Activated naive CD8-positive, alpha-beta T cell (primary cell): Measurements from ENCODE around the gene RASIP1.
"Not testable (repeated sequence)": the region's sequence is repeated elsewhere in the genome, so short reads cannot be mapped to it uniquely, and the experiment has no call there.

Experiments
- H3K27ac Mint-ChIP-seq: one replicate; pipeline ENCODE4 v1.8.0; 2021; ENCODE audit warnings: mixed read lengths
- H3K27me3 Mint-ChIP-seq: one replicate; pipeline ENCODE4 v1.8.0; 2021; ENCODE audit warnings: mixed read lengths
- H3K36me3 Mint-ChIP-seq: one replicate; pipeline ENCODE4 v1.8.0; 2021; ENCODE audit warnings: mixed read lengths
- H3K4me1 Mint-ChIP-seq: one replicate; pipeline ENCODE4 v1.8.0; 2021; ENCODE audit warnings: low read depth, mixed read lengths
- H3K4me3 Mint-ChIP-seq: one replicate; pipeline ENCODE4 v1.8.0; 2021; ENCODE audit warnings: mild to moderate bottlenecking, mixed read lengths
- H3K9me3 Mint-ChIP-seq: one replicate; pipeline ENCODE4 v1.8.0; 2021; ENCODE audit warnings: low read depth, mixed read lengths

Gene RASIP1

GRCh38 chr19:48713041-48713863 lies 27.2 kb downstream of the RASIP1 start:
- Mint-ChIP-seq H3K27ac (no peak overlapping the region), H3K36me3 (peaks cover 2% of the 10 kb centered on the region), H3K9me3 (no peaks in the 10 kb centered on the region), H3K4me3 (peak overlapping the region; percentile 88), H3K27me3 (no peaks in the 10 kb centered on the region), H3K4me1 (peaks cover 15% of the 10 kb centered on the region)

- Mint-ChIP-seq H3K36me3 (peaks cover 5% of the 10 kb centered on the region), H3K4me3 (no peak overlapping the region), H3K4me1 (peaks cover 15% of the 10 kb centered on the region), H3K27ac (no peak overlapping the region), H3K9me3 (no peaks in the 10 kb centered on the region), H3K27me3 (no peaks in the 10 kb centered on the region)
Measured at GRCh38 chr19:48711106-48711662, 29.2 kb downstream of the RASIP1 start.

DNA sequence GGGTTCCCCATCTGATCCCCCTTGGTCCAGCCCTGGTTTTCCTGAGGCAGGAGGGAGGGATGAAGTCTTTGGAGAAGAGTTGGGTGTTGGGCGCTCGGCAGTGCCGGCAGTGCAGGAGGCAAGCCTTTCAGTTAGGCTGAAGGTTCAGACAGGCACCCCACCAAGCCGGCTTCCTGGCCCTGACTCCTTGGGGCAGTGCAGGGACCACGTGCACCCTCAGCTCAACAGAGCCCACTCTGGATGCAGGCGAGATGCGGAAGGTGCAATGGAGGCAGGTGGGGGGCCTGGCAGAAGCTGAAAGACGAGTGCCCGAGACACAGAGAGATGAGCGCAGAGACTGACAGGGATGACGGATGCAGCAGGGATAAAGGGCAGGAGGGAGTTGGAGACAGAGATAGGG lies 31.9 kb downstream of the RASIP1 start:
- Mint-ChIP-seq H3K27me3 (no peaks in the 10 kb centered on the region), H3K4me3 (no peak overlapping the region), H3K4me1 (peaks cover 7% of the 10 kb centered on the region), H3K9me3 (no peaks in the 10 kb centered on the region), H3K36me3 (peaks cover 9% of the 10 kb centered on the region), H3K27ac (no peak overlapping the region)

GRCh38 chr19:48705431-48705830 lies 35.0 kb downstream of the RASIP1 start:
- Mint-ChIP-seq H3K27me3 (no peaks in the 10 kb centered on the region), H3K4me3 (no peak overlapping the region), H3K9me3 (no peaks in the 10 kb centered on the region), H3K36me3 (peaks cover 14% of the 10 kb centered on the region), H3K27ac (no peak overlapping the region), H3K4me1 (no peaks in the 10 kb centered on the region)

- peaks cover 14% of the 10 kb centered on the region for H3K36me3 Mint-ChIP-seq
- H3K27me3 Mint-ChIP-seq = no peaks in the 10 kb centered on the region
- no peaks in the 10 kb centered on the region for H3K4me1 Mint-ChIP-seq
- no peaks in the 10 kb centered on the region for H3K9me3 Mint-ChIP-seq
- no peak overlapping the region for H3K4me3 Mint-ChIP-seq
- no peak overlapping the region for H3K27ac Mint-ChIP-seq
Measured at GRCh38 chr19:48703316-48703715, 37.1 kb downstream of the RASIP1 start.

- Mint-ChIP-seq H3K9me3 (no peaks in the 10 kb centered on the region), H3K4me3 (no peak overlapping the region), H3K4me1 (no peaks in the 10 kb centered on the region), H3K36me3 (peaks cover 14% of the 10 kb centered on the region), H3K27me3 (no peaks in the 10 kb centered on the region), H3K27ac (no peak overlapping the region)
Measured at GRCh38 chr19:48702701-48703100, 37.7 kb downstream of the RASIP1 start.

- Mint-ChIP-seq H3K4me1 (peaks cover 7% of the 10 kb centered on the region), H3K27ac (no peak overlapping the region), H3K4me3 (no peak overlapping the region), H3K36me3 (peaks cover 7% of the 10 kb centered on the region), H3K27me3 (peaks cover 3% of the 10 kb centered on the region), H3K9me3 (no peaks in the 10 kb centered on the region)
Measured at GRCh38 chr19:48698046-48698445, 42.4 kb downstream of the RASIP1 start.

GRCh38 chr19:48696353-48697010 lies 43.9 kb downstream of the RASIP1 start:
- Mint-ChIP-seq H3K4me1 (peaks cover 7% of the 10 kb centered on the region), H3K36me3 (peaks cover 2% of the 10 kb centered on the region), H3K4me3 (peak overlapping the region; percentile 75), H3K9me3 (no peaks in the 10 kb centered on the region), H3K27ac (no peak overlapping the region), H3K27me3 (peaks cover 3% of the 10 kb centered on the region)

- peaks cover 3% of the 10 kb centered on the region for H3K27me3 Mint-ChIP-seq
- H3K4me1 Mint-ChIP-seq = peaks cover 7% of the 10 kb centered on the region
- H3K27ac Mint-ChIP-seq = no peak within 1 kb of the TSS
- peak within 1 kb of the TSS; percentile 75 for H3K4me3 Mint-ChIP-seq
- H3K36me3 Mint-ChIP-seq = peaks cover 2% of the 10 kb centered on the region
- no peaks in the 10 kb centered on the region for H3K9me3 Mint-ChIP-seq
Measured at GRCh38 chr19:48695743-48696352, 44.6 kb downstream of the RASIP1 start, which contains the start of gene FUT2. TSS of gene FUT2 (plus strand) at chr19:48695971. CDS start at chr19:48702957, 6,986 bp downstream.

- not testable (repeated sequence) for H3K4me1 Mint-ChIP-seq, H3K27me3 Mint-ChIP-seq, H3K27ac Mint-ChIP-seq, H3K9me3 Mint-ChIP-seq, H3K4me3 Mint-ChIP-seq, H3K36me3 Mint-ChIP-seq
Measured at GRCh38 chr19:48693629-48694028, 46.8 kb downstream of the RASIP1 start.

- Mint-ChIP-seq H3K27ac (no peak overlapping the region), H3K4me1 (no peaks in the 10 kb centered on the region), H3K27me3 (no peaks in the 10 kb centered on the region), H3K36me3 (no peaks in the 10 kb centered on the region), H3K9me3 (no peaks in the 10 kb centered on the region), H3K4me3 (no peak overlapping the region)
Measured at GRCh38 chr19:48689449-48689848, 51.0 kb downstream of the RASIP1 start.

- no peaks in the 10 kb centered on the region for H3K9me3 Mint-ChIP-seq
Measured at GRCh38 chr19:48687776-48688175, 52.6 kb downstream of the RASIP1 start.

DNA sequence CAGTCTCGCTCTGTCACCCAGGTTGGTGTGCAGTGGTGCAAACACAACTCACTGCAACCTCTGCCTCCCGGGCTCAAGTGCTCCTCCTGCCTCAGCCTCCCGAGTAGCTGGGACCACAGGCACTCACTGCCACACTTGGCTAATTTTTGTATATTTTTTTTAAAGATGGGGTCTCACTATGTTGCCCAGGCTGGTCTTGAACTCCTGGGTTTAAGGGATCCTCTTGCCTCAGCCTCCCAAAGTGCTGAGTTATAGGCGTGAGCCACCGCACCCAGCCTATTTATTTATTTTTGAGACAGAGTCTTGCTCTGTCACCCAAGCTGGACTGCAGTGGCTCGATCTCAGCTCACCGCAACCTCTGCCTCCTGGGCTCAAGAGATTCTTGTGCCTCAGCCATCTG lies 53.8 kb downstream of the RASIP1 start:
- not testable (repeated sequence) for H3K4me1 Mint-ChIP-seq

More at GRCh38 chr19:48687776-48688175, 52.6 kb downstream of the RASIP1 start:
- no peaks in the 10 kb centered on the region for H3K36me3 Mint-ChIP-seq
- no peak overlapping the region for H3K27ac Mint-ChIP-seq
- H3K27me3 Mint-ChIP-seq = no peaks in the 10 kb centered on the region
- no peaks in the 10 kb centered on the region for H3K4me1 Mint-ChIP-seq
- no peak overlapping the region for H3K4me3 Mint-ChIP-seq

DNA sequence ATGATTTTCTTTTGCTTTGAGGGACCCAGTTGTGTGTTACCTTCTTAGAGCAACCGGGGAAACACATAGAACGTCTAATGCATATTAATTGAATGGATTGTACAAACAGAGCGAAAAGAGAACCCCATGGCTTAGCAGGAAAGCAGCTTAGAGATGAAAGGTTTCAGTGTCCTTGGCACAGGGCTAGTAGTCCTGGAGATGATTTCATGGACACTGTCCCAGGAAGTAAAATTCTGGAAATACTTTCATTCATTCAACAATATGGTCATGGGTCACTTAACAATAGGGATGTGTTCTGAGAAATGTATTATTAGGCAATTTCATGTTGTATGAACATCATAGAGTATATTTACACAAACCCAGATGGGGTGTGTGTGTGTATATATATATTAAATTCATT lies 54.3 kb downstream of the RASIP1 start:
- Mint-ChIP-seq H3K36me3 (no peaks in the 10 kb centered on the region), H3K27ac (no peak overlapping the region), H3K27me3 (no peaks in the 10 kb centered on the region), H3K4me3 (no peak overlapping the region), H3K9me3 (no peaks in the 10 kb centered on the region), H3K4me1 (no peaks in the 10 kb centered on the region)

More for the DNA sequence above, 53.8 kb downstream of the RASIP1 start:
- H3K4me3 Mint-ChIP-seq, H3K9me3 Mint-ChIP-seq, H3K27me3 Mint-ChIP-seq, H3K36me3 Mint-ChIP-seq, H3K27ac Mint-ChIP-seq: not testable (repeated sequence)

GRCh38 chr19:48685583-48685982 lies 54.8 kb downstream of the RASIP1 start:
- H3K4me3 Mint-ChIP-seq = no peak overlapping the region
- H3K4me1 Mint-ChIP-seq = no peaks in the 10 kb centered on the region
- no peaks in the 10 kb centered on the region for H3K36me3 Mint-ChIP-seq
- no peak overlapping the region for H3K27ac Mint-ChIP-seq
- H3K9me3 Mint-ChIP-seq = no peaks in the 10 kb centered on the region
- no peaks in the 10 kb centered on the region for H3K27me3 Mint-ChIP-seq
